Neural progenitor cell (in vitro differentiated cells): ENCODE measurements around the gene MATR3. TPM values are rescaled to one million over a fixed set of nuclear protein-coding genes. Genes with fewer than 3 reads are reported as not detected.
A peak's percentile ranks its signal among the peaks of the same experiment; 100 is the strongest.

Source experiments
- DNase-seq: peaks from one replicate; pipeline ENCODE4 v3.0.0-alpha.2; 2016; ENCODE audit warnings: low spot score
- H2AFZ ChIP-seq: fragments of 200-600 bp; sonication (generic); replicated peaks from 2 replicates; pipeline ENCODE4 v1.6.1; 2016; ENCODE audit warnings: antibody characterized with exemption
- H3F3A ChIP-seq: fragments of 200-600 bp; sonication (generic); 2 replicates; pipeline ENCODE4 v1.6.1; 2016; ENCODE audit warnings: antibody characterized with exemption, low read depth
- H3K27ac ChIP-seq: fragments of 200-600 bp; sonication (generic); 2 replicates; pipeline ENCODE4 v1.5.1; 2016; ENCODE audit warnings: mild to moderate bottlenecking
- H3K27me3 ChIP-seq: fragments of 200-600 bp; sonication (generic); 2 replicates; pipeline ENCODE4 v1.6.1; 2016; ENCODE audit warnings: mild to moderate bottlenecking, moderate library complexity
- H3K36me3 ChIP-seq: fragments of 200-600 bp; sonication (generic); 2 replicates; pipeline ENCODE4 v1.5.1; 2016
- H3K4me1 ChIP-seq: fragments of 200-600 bp; sonication (generic); 2 replicates; pipeline ENCODE4 v1.6.1; 2016; ENCODE audit warnings: mixed run types
- H3K4me2 ChIP-seq: fragments of 200-600 bp; sonication (generic); 2 replicates; pipeline ENCODE4 v1.6.1; 2016
- H3K4me3 ChIP-seq: fragments of 200-600 bp; sonication (generic); 2 replicates; pipeline ENCODE4 v1.5.1; 2016
- H3K79me2 ChIP-seq: fragments of 200-600 bp; sonication (generic); 2 replicates; pipeline ENCODE4 v1.6.1; 2016; ENCODE audit warnings: low read depth
- H3K9ac ChIP-seq: fragments of 200-600 bp; sonication (generic); 2 replicates; pipeline ENCODE4 v1.6.1; 2016
- H3K9me3 ChIP-seq: fragments of 200-600 bp; sonication (generic); 2 replicates; pipeline ENCODE4 v1.5.1; 2016; ENCODE audit warnings: low read depth
- H4K20me1 ChIP-seq: fragments of 200-600 bp; sonication (generic); 2 replicates; pipeline ENCODE4 v1.6.1; 2016; ENCODE audit warnings: low read depth
- H3K27ac Mint-ChIP-seq: 3 replicates; pipeline ENCODE4 v1.8.0; 2021; ENCODE audit warnings: mixed read lengths
- H3K27me3 Mint-ChIP-seq: 2 replicates; pipeline ENCODE4 v1.8.0; 2022; ENCODE audit warnings: low read depth, mild to moderate bottlenecking, inconsistent platforms, moderate library complexity, mixed read lengths; ENCODE audit not compliant: insufficient read depth
- H3K36me3 Mint-ChIP-seq: 3 replicates; pipeline ENCODE4 v1.8.0; 2021; ENCODE audit warnings: mixed read lengths
- H3K4me1 Mint-ChIP-seq: 3 replicates; pipeline ENCODE4 v1.8.0; 2021; ENCODE audit warnings: mixed read lengths
- H3K4me3 Mint-ChIP-seq: 3 replicates; pipeline ENCODE4 v1.8.0; 2021; ENCODE audit warnings: mild to moderate bottlenecking, moderate library complexity, mixed read lengths
- H3K9me3 Mint-ChIP-seq: 3 replicates; pipeline ENCODE4 v1.8.0; 2020; ENCODE audit warnings: mixed read lengths
- CTCF ChIP-seq: fragments of 200-600 bp; sonication (generic); IDR thresholded peaks from 2 replicates; pipeline ENCODE4 v1.5.1; 2017; ENCODE audit warnings: antibody characterized with exemption, mild to moderate bottlenecking
- EZH2 ChIP-seq: fragments of 200-600 bp; sonication (generic); IDR thresholded peaks from 2 replicates; pipeline ENCODE4 v1.6.1; 2017; ENCODE audit warnings: antibody characterized with exemption, mild to moderate bottlenecking, moderate library complexity
- EZH2phosphoT487 ChIP-seq: fragments of 200-600 bp; sonication (generic); IDR thresholded peaks from 2 replicates; pipeline ENCODE4 v1.6.1; 2017; ENCODE audit warnings: antibody characterized with exemption
- total RNA-seq: library from RNA; depleted of rRNA; stranded (reverse); fragments of >200 nt; gene quantifications from 2 replicates; pipeline ENCODE4 v1.2.3, GENCODE V29; 2015; ENCODE audit warnings: low replicate concordance

Gene MATR3
- total RNA-seq, 1 donor from 2014 or later = 1,185 TPM

- Histone ChIP-seq H3K4me2 (no peak overlapping the region), H3K27me3 (no peaks in the 10 kb centered on the region), H2AFZ (no peak overlapping the region), H3K9ac (no peak overlapping the region), H3F3A (peaks cover 61% of the 10 kb centered on the region), H3K4me1 (no peaks in the 10 kb centered on the region), H3K79me2 (peaks cover 11% of the 10 kb centered on the region), H3K9me3 (no peaks in the 10 kb centered on the region), H4K20me1 (peaks cover 31% of the 10 kb centered on the region), H3K27ac (no peak overlapping the region), H3K36me3 (peaks cover 5% of the 10 kb centered on the region), H3K4me3 (no peak overlapping the region)
- no peaks in the 10 kb centered on the region for H3K9me3 Mint-ChIP-seq
- no peaks in the 10 kb centered on the region for H3K27me3 Mint-ChIP-seq
- no peak overlapping the region for H3K27ac Mint-ChIP-seq
- DNase-seq = no peak
- TF ChIP-seq EZH2 = no peak
- TF ChIP-seq EZH2phosphoT487 = no peak
- TF ChIP-seq CTCF = no peak
- H3K36me3 Mint-ChIP-seq = peaks cover 5% of the 10 kb centered on the region
- H3K4me3 Mint-ChIP-seq = no peak overlapping the region
- H3K4me1 Mint-ChIP-seq = peaks cover 3% of the 10 kb centered on the region
Measured at GRCh38 chr5:139335811-139336210, 42.3 kb downstream of the MATR3 start.

- peaks cover 2% of the 10 kb centered on the region for H3K27me3 Mint-ChIP-seq
- Histone ChIP-seq H3K79me2 (peaks cover 33% of the 10 kb centered on the region), H4K20me1 (peaks cover 40% of the 10 kb centered on the region), H3F3A (peaks cover 33% of the 10 kb centered on the region), H3K4me2 (no peak overlapping the region), H3K4me1 (peaks cover 12% of the 10 kb centered on the region), H3K27ac (no peak overlapping the region), H3K27me3 (no peaks in the 10 kb centered on the region), H3K4me3 (no peak overlapping the region), H3K9me3 (no peaks in the 10 kb centered on the region), H3K36me3 (no peaks in the 10 kb centered on the region), H2AFZ (no peak overlapping the region), H3K9ac (no peak overlapping the region)
- TF ChIP-seq EZH2 (no peak), CTCF (no peak), EZH2phosphoT487 (no peak)
- no peak overlapping the region for H3K4me3 Mint-ChIP-seq
- H3K36me3 Mint-ChIP-seq = peaks cover 8% of the 10 kb centered on the region
- H3K9me3 Mint-ChIP-seq = no peaks in the 10 kb centered on the region
- H3K27ac Mint-ChIP-seq = no peak overlapping the region
- no peak for DNase-seq
- H3K4me1 Mint-ChIP-seq = peaks cover 29% of the 10 kb centered on the region
Measured at GRCh38 chr5:139340051-139340450, 46.5 kb downstream of the MATR3 start.

GRCh38 chr5:139341187-139341688 is 47.7 kb downstream of the MATR3 start:
- peak overlapping the region; percentile 98 for H3K4me2 ChIP-seq
- H4K20me1 ChIP-seq = peaks cover 40% of the 10 kb centered on the region
- H3K4me3 ChIP-seq = peak overlapping the region; percentile 89
- TF ChIP-seq EZH2phosphoT487 (no peak), EZH2 (no peak), CTCF (no peak)
- H3K9ac ChIP-seq = no peak overlapping the region
- Mint-ChIP-seq H3K9me3 (peaks cover 3% of the 10 kb centered on the region), H3K27me3 (peaks cover 2% of the 10 kb centered on the region), H3K4me1 (peaks cover 29% of the 10 kb centered on the region), H3K27ac (peak overlapping the region; percentile 98), H3K4me3 (peak overlapping the region; percentile 95), H3K36me3 (peaks cover 15% of the 10 kb centered on the region)
- H3K9me3 ChIP-seq = no peaks in the 10 kb centered on the region
- H3F3A ChIP-seq = peaks cover 21% of the 10 kb centered on the region
- H3K36me3 ChIP-seq = peaks cover 2% of the 10 kb centered on the region
- no peaks in the 10 kb centered on the region for H3K27me3 ChIP-seq
- peaks cover 45% of the 10 kb centered on the region for H3K79me2 ChIP-seq
- peaks cover 12% of the 10 kb centered on the region for H3K4me1 ChIP-seq
- peak overlapping the region; percentile 70 for H2AFZ ChIP-seq
- no peak overlapping the region for H3K27ac ChIP-seq
- DNase-seq = no peak
